Neuronal stem cell (in vitro differentiated cells): ENCODE results near the gene CDC14A.

Source experiments
- DNase-seq: peaks from one replicate; pipeline ENCODE4 v3.0.0-alpha.2; 2013; ENCODE audit warnings: low spot score
- H2AFZ ChIP-seq: one replicate; pipeline ENCODE4 v1.6.1; 2013; ENCODE audit warnings: mild to moderate bottlenecking, low read length, inconsistent platforms
- H2AK5ac ChIP-seq: 2 replicates; pipeline ENCODE4 v1.6.1; 2013; ENCODE audit warnings: low read depth, mild to moderate bottlenecking, inconsistent platforms, low read length, moderate library complexity, mixed read lengths
- H2BK120ac ChIP-seq: 2 replicates; pipeline ENCODE4 v1.6.1; 2013; ENCODE audit warnings: low read depth, mild to moderate bottlenecking, inconsistent platforms, low read length, moderate library complexity, mixed read lengths
- H2BK12ac ChIP-seq: one replicate; pipeline ENCODE4 v1.6.1; 2013; ENCODE audit warnings: low read length, inconsistent platforms
- H2BK15ac ChIP-seq: 2 replicates; pipeline ENCODE4 v1.6.1; 2013; ENCODE audit warnings: mild to moderate bottlenecking, low read length, inconsistent platforms, mixed read lengths
- H2BK5ac ChIP-seq: one replicate; pipeline ENCODE4 v1.6.1; 2013; ENCODE audit warnings: inconsistent platforms, mild to moderate bottlenecking, low read length, moderate library complexity
- H3K14ac ChIP-seq: one replicate; pipeline ENCODE4 v1.6.1; 2013; ENCODE audit warnings: low read length, inconsistent platforms
- H3K18ac ChIP-seq: 2 replicates; pipeline ENCODE4 v1.6.1; 2013; ENCODE audit warnings: low read length, inconsistent platforms
- H3K23ac ChIP-seq: 2 replicates; pipeline ENCODE4 v1.6.1; 2013; ENCODE audit warnings: low read depth, mild to moderate bottlenecking, mixed read lengths, low read length, inconsistent platforms; ENCODE audit not compliant: poor library complexity
- H3K27ac ChIP-seq: replicated peaks from 3 replicates; pipeline ENCODE4 v1.5.1; 2013; ENCODE audit warnings: low read length, inconsistent platforms
- H3K27me3 ChIP-seq, 3 experiments: 2 replicates each; pipeline ENCODE4 v1.6.1; 2013; ENCODE audit warnings: low read length in 3 of 3, mild to moderate bottlenecking in 2 of 3, inconsistent platforms in 1 of 3, low read depth in 1 of 3, mixed read lengths in 1 of 3, moderate library complexity in 1 of 3; ENCODE audit not compliant: control insufficient read depth in 3 of 3, insufficient read depth in 3 of 3
- H3K36me3 ChIP-seq, 2 donors: replicated peaks in 1 of 2; 2 replicates each; pipeline ENCODE4 v1.6.1; 2013; ENCODE audit warnings: low read length in 2 of 2; ENCODE audit not compliant: control insufficient read depth in 2 of 2, insufficient read depth in 2 of 2
- H3K4ac ChIP-seq: 2 replicates; pipeline ENCODE4 v1.6.1; 2013; ENCODE audit warnings: inconsistent platforms, mild to moderate bottlenecking, low read length, moderate library complexity
- H3K4me1 ChIP-seq, 2 donors: 1 replicate in 1 of 2; 2 replicates in 1 of 2; pipeline ENCODE4 v1.6.1; 2013; ENCODE audit warnings: low read length in 2 of 2, low read depth in 1 of 2; ENCODE audit not compliant: control insufficient read depth in 2 of 2, insufficient read depth in 1 of 2
- H3K4me2 ChIP-seq: one replicate; pipeline ENCODE4 v1.6.1; 2013; ENCODE audit warnings: mild to moderate bottlenecking, low read length, inconsistent platforms; ENCODE audit not compliant: insufficient read depth, poor library complexity, severe bottlenecking
- H3K4me3 ChIP-seq, 2 donors: 2 replicates each; pipeline ENCODE4 v1.5.1; 2013; ENCODE audit warnings: low read length in 2 of 2, mild to moderate bottlenecking in 2 of 2, inconsistent platforms in 1 of 2, moderate library complexity in 1 of 2
- H3K79me1 ChIP-seq: one replicate; pipeline ENCODE4 v1.6.1; 2013; ENCODE audit warnings: low read depth, mild to moderate bottlenecking, inconsistent platforms, low read length, moderate library complexity
- H3K9ac ChIP-seq: one replicate; pipeline ENCODE4 v1.6.1; 2013; ENCODE audit warnings: mild to moderate bottlenecking, low read depth, low read length, inconsistent platforms; ENCODE audit not compliant: poor library complexity
- H3K9me3 ChIP-seq, 2 donors: replicated peaks in 1 of 2; 2 replicates each; pipeline versions ENCODE3 to v1.6.1; 2013; ENCODE audit warnings: low read length in 2 of 2, mild to moderate bottlenecking in 2 of 2, inconsistent platforms in 1 of 2, low read depth in 1 of 2, mixed read lengths in 1 of 2, moderate library complexity in 1 of 2; ENCODE audit not compliant: control insufficient read depth in 2 of 2, insufficient read depth in 1 of 2
- H4K8ac ChIP-seq: one replicate; pipeline ENCODE4 v1.6.1; 2013; ENCODE audit warnings: low read depth, mild to moderate bottlenecking, inconsistent platforms, low read length, moderate library complexity
- H4K91ac ChIP-seq: one replicate; pipeline ENCODE4 v1.6.1; 2013; ENCODE audit warnings: low read length, low read depth, mild to moderate bottlenecking, inconsistent platforms; ENCODE audit not compliant: poor library complexity
- WGBS, 2 donors: extraction: QIAGEN DNeasy Blood & Tissue Kit; methylation state at CpG; one replicate each; pipeline ENCODE4 v1.1.7; 2013; ENCODE audit warnings: missing lambda C conversion rate in 2 of 2, mixed read lengths in 1 of 2; ENCODE audit not compliant: insufficient read length in 2 of 2, insufficient replicate concordance in 1 of 2; ENCODE audit errors: extremely low coverage in 2 of 2; 5-methylcytosine and 5-hydroxymethylcytosine counted together

The CDC14A gene

GRCh38 chr1:100383743-100384405, 31.6 kb downstream of the CDC14A start:
- H2BK5ac ChIP-seq: no peak overlapping the region
- H3K79me1 ChIP-seq: no peaks in the 10 kb centered on the region
- H4K8ac ChIP-seq: no peak overlapping the region
- H3K14ac ChIP-seq: no peak overlapping the region
- no peak overlapping the region for H3K9ac ChIP-seq
- no peak overlapping the region for H3K4ac ChIP-seq
- H4K91ac ChIP-seq: no peak overlapping the region
- H3K23ac ChIP-seq: no peak overlapping the region
- H3K4me1 ChIP-seq: peaks cover 5 to 12% of the 10 kb centered on the region in 2 donors
- H3K27me3 ChIP-seq: no peaks in the 10 kb centered on the region
- no peak overlapping the region for H3K4me3 ChIP-seq
- H3K4me2 ChIP-seq: no peak overlapping the region
- H2BK15ac ChIP-seq: no peak overlapping the region
- DNase-seq: no peak
- no peak overlapping the region for H3K18ac ChIP-seq
- H2AK5ac ChIP-seq: no peak overlapping the region
- no peak overlapping the region for H2AFZ ChIP-seq
- no peak overlapping the region for H3K27ac ChIP-seq
- no peak overlapping the region for H2BK120ac ChIP-seq
- H3K36me3 ChIP-seq: peaks cover 2 to 17% of the 10 kb centered on the region in 2 donors
- H3K9me3 ChIP-seq: no peaks in the 10 kb centered on the region
- no peak overlapping the region for H2BK12ac ChIP-seq

GRCh38 chr1:100387209-100387608, 34.9 kb downstream of the CDC14A start:
- peaks cover 5 to 24% of the 10 kb centered on the region in 2 donors for H3K36me3 ChIP-seq
- H3K27me3 ChIP-seq: no peaks in the 10 kb centered on the region
- H3K9ac ChIP-seq: no peak overlapping the region
- H2AFZ ChIP-seq: no peak overlapping the region
- no peak overlapping the region for H2BK12ac ChIP-seq
- H3K4me1 ChIP-seq: peaks cover 0 to 12% of the 10 kb centered on the region in 2 donors
- H3K9me3 ChIP-seq: no peaks in the 10 kb centered on the region
- no peak overlapping the region for H3K4me2 ChIP-seq
- no CpG with 5 or more reads among the region's 5 CpGs for WGBS, 2 donors
- H2AK5ac ChIP-seq: no peak overlapping the region
- H2BK120ac ChIP-seq: no peak overlapping the region
- no peak overlapping the region for H3K18ac ChIP-seq
- no peak overlapping the region for H3K14ac ChIP-seq
- H3K23ac ChIP-seq: no peak overlapping the region
- no peak overlapping the region for H3K4me3 ChIP-seq
- DNase-seq: no peak
- no peak overlapping the region for H2BK5ac ChIP-seq
- H2BK15ac ChIP-seq: no peak overlapping the region
- no peak overlapping the region for H4K8ac ChIP-seq
- no peak overlapping the region for H3K27ac ChIP-seq
- H4K91ac ChIP-seq: no peak overlapping the region
- H3K4ac ChIP-seq: no peak overlapping the region
- no peaks in the 10 kb centered on the region for H3K79me1 ChIP-seq

DNA sequence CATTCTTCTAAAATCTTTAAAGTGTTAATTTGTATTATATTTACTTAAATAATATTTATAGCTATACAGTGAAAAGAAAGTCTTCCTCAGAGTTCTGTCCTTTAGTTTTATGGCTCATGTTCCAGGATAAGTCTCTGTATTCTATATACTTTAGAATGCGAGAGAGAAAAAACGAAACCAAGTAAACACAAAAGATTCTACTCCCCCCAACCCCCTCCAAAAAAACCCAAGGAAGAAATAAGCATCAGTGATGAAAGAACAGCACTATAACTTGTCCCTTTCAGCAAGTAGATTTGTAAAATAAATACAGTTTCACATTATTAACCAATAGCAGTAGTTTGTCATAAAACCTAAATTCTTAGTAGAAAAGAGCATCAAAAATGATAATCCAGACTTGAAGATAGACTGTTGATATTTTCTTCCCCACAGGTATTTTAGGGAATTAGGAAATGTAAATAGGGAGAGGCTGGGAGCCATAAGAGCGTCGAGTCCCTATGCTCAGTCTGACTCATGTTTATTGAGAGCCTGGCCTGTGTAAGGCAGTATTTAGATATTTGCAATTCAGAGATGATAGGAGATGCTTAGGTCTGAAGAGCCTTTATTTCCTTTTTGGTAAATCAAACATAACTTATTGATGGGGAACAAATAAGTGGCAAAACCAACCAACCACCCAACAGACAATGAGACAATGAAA, 35.5 kb downstream of the CDC14A start:
- H3K4me3 ChIP-seq: no peak overlapping the region
- no peak overlapping the region for H3K18ac ChIP-seq
- H3K27me3 ChIP-seq: no peaks in the 10 kb centered on the region
- H4K91ac ChIP-seq: no peak overlapping the region
- no peak overlapping the region for H3K4me2 ChIP-seq
- no peak overlapping the region for H2BK5ac ChIP-seq
- no peak overlapping the region for H3K14ac ChIP-seq
- H4K8ac ChIP-seq: no peak overlapping the region
- H2BK12ac ChIP-seq: no peak overlapping the region
- H3K79me1 ChIP-seq: no peaks in the 10 kb centered on the region
- H3K9me3 ChIP-seq: no peaks in the 10 kb centered on the region
- H3K27ac ChIP-seq: no peak overlapping the region
- no peak overlapping the region for H2AFZ ChIP-seq
- H3K36me3 ChIP-seq: peaks cover 5 to 28% of the 10 kb centered on the region in 2 donors
- H2BK120ac ChIP-seq: no peak overlapping the region
- H2AK5ac ChIP-seq: no peak overlapping the region
- H3K4me1 ChIP-seq: peaks cover 0 to 12% of the 10 kb centered on the region in 2 donors
- no CpG with 5 or more reads among the region's 4 CpGs for WGBS, 2 donors
- no peak overlapping the region for H3K23ac ChIP-seq
- no peak overlapping the region for H2BK15ac ChIP-seq
- no peak overlapping the region for H3K9ac ChIP-seq
- H3K4ac ChIP-seq: no peak overlapping the region
- no peak for DNase-seq

DNA sequence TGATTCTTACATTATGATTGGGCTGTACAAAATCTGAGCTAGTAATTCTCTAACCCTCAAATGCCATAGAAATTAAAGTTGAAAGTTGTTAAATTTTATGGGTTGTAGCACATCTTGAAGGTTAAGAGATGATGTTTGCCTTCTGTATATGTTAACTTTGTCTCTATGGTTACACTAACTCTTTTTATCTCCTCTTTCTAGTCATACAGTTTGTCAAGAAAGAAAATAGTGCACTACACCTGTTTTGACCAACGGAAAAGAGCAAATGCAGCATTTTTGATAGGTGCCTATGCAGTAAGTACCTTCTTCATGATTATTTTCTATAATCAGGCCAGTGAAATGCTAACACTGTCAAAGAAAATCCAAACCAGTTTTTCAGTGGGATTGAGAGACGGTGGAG, 38.2 kb downstream of the CDC14A start:
- no peak overlapping the region for H3K9ac ChIP-seq
- no peak overlapping the region for H2AK5ac ChIP-seq
- H3K4me3 ChIP-seq: no peak overlapping the region
- H3K36me3 ChIP-seq: peaks cover 4 to 40% of the 10 kb centered on the region in 2 donors
- no peak overlapping the region for H2BK12ac ChIP-seq
- H2BK15ac ChIP-seq: no peak overlapping the region
- H3K18ac ChIP-seq: no peak overlapping the region
- H3K4ac ChIP-seq: no peak overlapping the region
- no peak overlapping the region for H3K4me2 ChIP-seq
- no peak for DNase-seq
- no peak overlapping the region for H4K91ac ChIP-seq
- no peaks in the 10 kb centered on the region for H3K9me3 ChIP-seq
- H4K8ac ChIP-seq: no peak overlapping the region
- no peak overlapping the region for H3K27ac ChIP-seq
- no peaks in the 10 kb centered on the region for H3K27me3 ChIP-seq
- H3K79me1 ChIP-seq: no peaks in the 10 kb centered on the region
- no peak overlapping the region for H2BK5ac ChIP-seq
- no peak overlapping the region for H2BK120ac ChIP-seq
- no peak overlapping the region for H3K14ac ChIP-seq
- H2AFZ ChIP-seq: no peak overlapping the region
- H3K4me1 ChIP-seq: peaks cover 0 to 12% of the 10 kb centered on the region in 2 donors
- WGBS, 2 donors: no CpG with 5 or more reads among the region's 2 CpGs
- no peak overlapping the region for H3K23ac ChIP-seq
